Skeletal muscle cell (primary cell): ENCODE results near the gene GPR176.
"Not testable (repeated sequence)": the region's sequence is repeated elsewhere in the genome, so short reads cannot be mapped to it uniquely, and the experiment has no call there.

ENCODE experiments used
- DNase-seq: peaks from one replicate; pipeline ENCODE4 v3.0.0-alpha.2; 2010; ENCODE audit warnings: low read depth
- H3K4me3 ChIP-seq: 2 replicates; pipeline ENCODE4 v1.5.1; 2011; ENCODE audit warnings: low read depth, mild to moderate bottlenecking, control low read depth, low read length, moderate library complexity

Gene GPR176

GRCh38 chr15:39833515-39833981 is 86.5 kb downstream of the GPR176 start:
- no peak for DNase-seq
- H3K4me3 ChIP-seq = no peak overlapping the region

GRCh38 chr15:39830166-39830565 is 89.9 kb downstream of the GPR176 start:
- DNase-seq = no peak
- H3K4me3 ChIP-seq = no peak overlapping the region

- no peak overlapping the region for H3K4me3 ChIP-seq
- peak; percentile 96 for DNase-seq
These were observed 91.6 kb downstream of the GPR176 start for GRCh38 chr15:39828374-39828931.

GRCh38 chr15:39826975-39827374 is 93.1 kb downstream of the GPR176 start:
- no peak for DNase-seq
- H3K4me3 ChIP-seq = no peak overlapping the region

GRCh38 chr15:39823634-39824033 is 96.4 kb downstream of the GPR176 start:
- no peak for DNase-seq
- no peak overlapping the region for H3K4me3 ChIP-seq

- DNase-seq = no peak
- H3K4me3 ChIP-seq = no peak overlapping the region
These were observed 99.9 kb downstream of the GPR176 start for GRCh38 chr15:39820050-39820602.

GRCh38 chr15:39819533-39819932 is 100.5 kb downstream of the GPR176 start:
- no peak for DNase-seq
- no peak overlapping the region for H3K4me3 ChIP-seq

- DNase-seq = no peak
- H3K4me3 ChIP-seq = no peak overlapping the region
These were observed 102.2 kb downstream of the GPR176 start for GRCh38 chr15:39817892-39818291.

- H3K4me3 ChIP-seq = no peak overlapping the region
- DNase-seq = no peak
These were observed 105.6 kb downstream of the GPR176 start for GRCh38 chr15:39814489-39814888.

GRCh38 chr15:39812651-39813050 is 107.4 kb downstream of the GPR176 start:
- not testable (repeated sequence) for DNase-seq, H3K4me3 ChIP-seq

- H3K4me3 ChIP-seq = no peak overlapping the region
- DNase-seq = no peak
These were observed 111.2 kb downstream of the GPR176 start for GRCh38 chr15:39808909-39809308.

GRCh38 chr15:39807791-39808190 is 112.3 kb downstream of the GPR176 start:
- no peak overlapping the region for H3K4me3 ChIP-seq
- no peak for DNase-seq

- DNase-seq = peak; percentile 59
These were observed 116.0 kb downstream of the GPR176 start for GRCh38 chr15:39804026-39804425.

GRCh38 chr15:39803016-39803415 is 117.0 kb downstream of the GPR176 start:
- no peak overlapping the region for H3K4me3 ChIP-seq
- no peak for DNase-seq

More at GRCh38 chr15:39804026-39804425, 116.0 kb downstream of the GPR176 start:
- H3K4me3 ChIP-seq = no peak overlapping the region

GRCh38 chr15:39801641-39802309 is 118.3 kb downstream of the GPR176 start:
- no peak overlapping the region for H3K4me3 ChIP-seq
- no peak for DNase-seq

- H3K4me3 ChIP-seq = no peak overlapping the region
- DNase-seq = no peak
These were observed 120.5 kb downstream of the GPR176 start for GRCh38 chr15:39799552-39800011.

GRCh38 chr15:39798382-39798781 is 121.7 kb downstream of the GPR176 start:
- DNase-seq = no peak
- H3K4me3 ChIP-seq = no peak overlapping the region

- no peak for DNase-seq
- no peak overlapping the region for H3K4me3 ChIP-seq
These were observed 122.7 kb downstream of the GPR176 start for GRCh38 chr15:39797407-39797806.

- no peak overlapping the region for H3K4me3 ChIP-seq
- DNase-seq = no peak
These were observed 123.5 kb downstream of the GPR176 start for GRCh38 chr15:39796601-39797000.

- H3K4me3 ChIP-seq = no peak overlapping the region
- DNase-seq = no peak
These were observed 124.6 kb downstream of the GPR176 start for GRCh38 chr15:39795486-39795885.

- no peak for DNase-seq
These were observed 125.1 kb downstream of the GPR176 start for GRCh38 chr15:39794954-39795353.

More at GRCh38 chr15:39794954-39795353, 125.1 kb downstream of the GPR176 start:
- no peak overlapping the region for H3K4me3 ChIP-seq
